A172 (cell line): ENCODE measurements around the gene PABPN1. TPM values are rescaled to one million over a fixed set of nuclear protein-coding genes. Genes with fewer than 3 reads are reported as not detected.
"Not testable (repeated sequence)": the region's sequence is repeated elsewhere in the genome, so short reads cannot be mapped to it uniquely, and the experiment has no call there.

Experiments used
- DNase-seq: peaks from one replicate; pipeline ENCODE4 v3.0.0-alpha.2; 2015; ENCODE audit warnings: low spot score
- total RNA-seq: library from RNA; depleted of rRNA; stranded (reverse); fragments of >200 nt; shearing (Covaris generic); gene quantifications from 2 replicates; pipeline ENCODE4 v1.2.3, GENCODE V29; 2014; rRNA removed

PABPN1 gene
- 66.5 and 85.1 TPM in 2 replicates for total RNA-seq

- peak; percentile 97 for DNase-seq
These were observed at the start of gene PABPN1 for GRCh38 chr14:23320584-23321571. Gene PABPN1 (plus strand): TSS chr14:23321457. CDS start chr14:23321470, 13 bp downstream.

- no peak for DNase-seq
These were observed 45.8 kb upstream of the PABPN1 start for GRCh38 chr14:23275412-23275811.

- DNase-seq: no peak
These were observed 44.1 kb upstream of the PABPN1 start for GRCh38 chr14:23277189-23277588.

- DNase-seq: not testable (repeated sequence)
These were observed 43.3 kb upstream of the PABPN1 start for GRCh38 chr14:23277928-23278327.

- DNase-seq: no peak
These were observed 40.0 kb upstream of the PABPN1 start for GRCh38 chr14:23281247-23281646.

GRCh38 chr14:23284654-23285529 lies 36.4 kb upstream of the PABPN1 start:
- DNase-seq: no peak

GRCh38 chr14:23285530-23286019 lies 35.7 kb upstream of the PABPN1 start:
- no peak for DNase-seq

- DNase-seq: peak; percentile 92
These were observed 35.0 kb upstream of the PABPN1 start, which contains the start of gene HOMEZ for GRCh38 chr14:23286020-23286901. Gene HOMEZ (minus strand): TSS chr14:23286132. CDS start chr14:23285952, 180 bp downstream.

GRCh38 chr14:23286902-23287479 lies 34.3 kb upstream of the PABPN1 start:
- DNase-seq: no peak

- peak; percentile 35 for DNase-seq
These were observed 26.3 kb upstream of the PABPN1 start for GRCh38 chr14:23294734-23295561.

- DNase-seq: no peak
These were observed 25.1 kb upstream of the PABPN1 start for GRCh38 chr14:23296012-23296777.

- DNase-seq: no peak
These were observed 24.2 kb upstream of the PABPN1 start for GRCh38 chr14:23297096-23297495.

- DNase-seq: no peak
These were observed 23.5 kb upstream of the PABPN1 start for GRCh38 chr14:23297611-23298277.

- DNase-seq: peak; percentile 27
These were observed 21.9 kb upstream of the PABPN1 start for GRCh38 chr14:23299211-23299957.

- no peak for DNase-seq
These were observed 21.1 kb upstream of the PABPN1 start for GRCh38 chr14:23299986-23300686.

GRCh38 chr14:23300687-23301223 lies 20.5 kb upstream of the PABPN1 start:
- DNase-seq: peak; percentile 8
